ENCODE measurements around the gene RBX1. TPM values are rescaled to one million over a fixed set of nuclear protein-coding genes. Genes with fewer than 3 reads are reported as not detected.
A peak's percentile ranks its signal among the peaks of the same experiment; 100 is the strongest.

RBX1 gene
- polyA plus RNA-seq, 4 donors = 38.7 to 87.4 (median 67.9) TPM

DNA sequence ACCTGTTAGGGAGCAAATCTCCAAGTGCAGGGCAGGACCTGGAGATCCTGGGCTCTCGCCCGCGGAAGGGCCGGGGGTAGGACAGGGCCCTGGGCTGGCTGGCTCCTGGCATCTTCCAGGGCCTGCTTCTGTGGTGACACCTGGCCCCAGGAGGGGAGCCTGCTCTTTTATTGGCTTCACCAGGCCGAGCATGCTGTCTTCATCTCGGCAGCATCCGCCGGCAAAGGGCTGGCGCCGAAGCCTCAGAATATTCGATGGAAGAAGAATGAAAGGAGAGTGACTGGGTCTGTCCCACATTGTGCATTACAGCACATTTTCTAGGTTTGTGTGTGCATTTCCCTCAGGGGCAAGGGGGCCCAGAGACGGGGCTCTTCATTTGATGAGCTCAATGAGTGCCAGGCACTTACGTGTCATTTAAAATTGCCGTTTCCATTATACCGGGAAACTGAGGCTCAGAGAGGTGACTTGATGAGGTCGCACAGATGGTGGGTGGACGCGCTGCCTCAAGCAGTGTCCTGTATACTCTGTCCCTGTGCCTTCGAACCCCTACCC is 70.0 kb downstream of the RBX1 start:
- Histone ChIP-seq H3K27ac (ENCODE audit: low read depth in 1 of 3, low read length in 2 of 3) (peak overlapping the region; percentile 97 to 99 (median 99)), H3K9me3 (ENCODE audit: control insufficient read depth in 2 of 2, insufficient read depth in 1 of 2, low read depth in 1 of 2, low read length in 1 of 2) (no peaks in the 10 kb centered on the region), H3K4me1 (ENCODE audit: control insufficient read depth in 3 of 3, insufficient read depth in 2 of 3, low read depth in 1 of 3, low read length in 2 of 3) (peaks cover 0 to 7% (median 5%) of the 10 kb centered on the region in 3 donors), H3K27me3 (ENCODE audit: control insufficient read depth in 3 of 3, insufficient read depth in 3 of 3, low read length in 3 of 3) (no peaks in the 10 kb centered on the region), H3K36me3 (ENCODE audit: control insufficient read depth in 3 of 3, insufficient read depth in 2 of 3, low read depth in 1 of 3, low read length in 3 of 3) (peaks cover 0 to 6% (median 0%) of the 10 kb centered on the region in 3 donors), H3K4me3 (ENCODE audit: low read depth in 1 of 3, low read length in 3 of 3) (peak overlapping the region; percentile 28 to 77 (median 76))
- FAIRE-seq (no peak), DNase-seq (peak; percentile 23 to 50)
- 14 to 27% (median 26%) methylated on average over 19 of the region's 19 CpGs for WGBS, 3 donors

GRCh38 chr22:41021613-41022454 is 70.7 kb downstream of the RBX1 start:
- 0 to 1% (median 0%) methylated on average over 58 to 85 of the region's 85 CpGs for WGBS, 3 donors
- Histone ChIP-seq H3K4me1 (ENCODE audit: control insufficient read depth in 3 of 3, insufficient read depth in 2 of 3, low read depth in 1 of 3, low read length in 2 of 3) (peaks cover 0 to 7% (median 5%) of the 10 kb centered on the region in 3 donors), H3K27ac (ENCODE audit: low read depth in 1 of 3, low read length in 2 of 3) (peak overlapping the region; percentile 97 to 99 (median 99)), H3K36me3 (ENCODE audit: control insufficient read depth in 3 of 3, insufficient read depth in 2 of 3, low read depth in 1 of 3, low read length in 3 of 3) (peaks cover 0 to 6% (median 0%) of the 10 kb centered on the region in 3 donors), H3K4me3 (ENCODE audit: low read depth in 1 of 3, low read length in 3 of 3) (peak overlapping the region; percentile 76 to 77 (median 76)), H3K27me3 (ENCODE audit: control insufficient read depth in 3 of 3, insufficient read depth in 3 of 3, low read length in 3 of 3) (no peaks in the 10 kb centered on the region), H3K9me3 (ENCODE audit: control insufficient read depth in 2 of 2, insufficient read depth in 1 of 2, low read depth in 1 of 2, low read length in 1 of 2) (no peaks in the 10 kb centered on the region)
- DNase-seq = peak; percentile 81 to 88
- FAIRE-seq = no peak

GRCh38 chr22:41022470-41023298 is 71.5 kb downstream of the RBX1 start:
- Histone ChIP-seq H3K27me3 (ENCODE audit: control insufficient read depth in 3 of 3, insufficient read depth in 3 of 3, low read length in 3 of 3) (no peaks in the 10 kb centered on the region), H3K9me3 (ENCODE audit: control insufficient read depth in 2 of 2, insufficient read depth in 1 of 2, low read depth in 1 of 2, low read length in 1 of 2) (no peaks in the 10 kb centered on the region), H3K36me3 (ENCODE audit: control insufficient read depth in 3 of 3, insufficient read depth in 2 of 3, low read depth in 1 of 3, low read length in 3 of 3) (peaks cover 0 to 6% (median 0%) of the 10 kb centered on the region in 3 donors), H3K27ac (ENCODE audit: low read depth in 1 of 3, low read length in 2 of 3) (peak overlapping the region; percentile 97 to 99 (median 99)), H3K4me1 (ENCODE audit: control insufficient read depth in 3 of 3, insufficient read depth in 2 of 3, low read depth in 1 of 3, low read length in 2 of 3) (peaks cover 0 to 7% (median 5%) of the 10 kb centered on the region in 3 donors), H3K4me3 (ENCODE audit: low read depth in 1 of 3, low read length in 3 of 3) (peak overlapping the region; percentile 76 to 77 (median 76))
- 2 to 4% (median 4%) methylated on average over 43 to 46 of the region's 46 CpGs for WGBS, 3 donors
- DNase-seq (peak; percentile 94 to 98), FAIRE-seq (no peak)

Other genes with a start within 250 kb of the RBX1 start
- 10 to 100 TPM in 2 of 4 donors, 1 to 10 TPM in 2; 8.1 to 18.5 (median 11.0) TPM for gene SLC25A17, start 132.0 kb upstream of the RBX1 start, polyA plus RNA-seq
- gene ST13, start 94.7 kb upstream of the RBX1 start, polyA plus RNA-seq = 100 to 1,000 TPM in 3 of 4 donors, 10 to 100 TPM in 1; 69.6 to 585 (median 127) TPM
- 10 to 100 TPM in 1 of 4 donors, 1 to 10 TPM in 2, under 1 TPM in 1; 0.89 to 11.9 (median 2.6) TPM for gene XPNPEP3, start 94.2 kb upstream of the RBX1 start, polyA plus RNA-seq
- 1 to 10 TPM in 1 of 4 donors, under 1 TPM in 3; 0.25 to 1.6 (median 0.72) TPM for gene DNAJB7, start 89.3 kb upstream of the RBX1 start, polyA plus RNA-seq
- 10 to 100 TPM in 2 of 4 donors, 1 to 10 TPM in 2; 6.9 to 54.7 (median 12.3) TPM for gene EP300, start 141.2 kb downstream of the RBX1 start, polyA plus RNA-seq

All from small intestine (tissue), 7 donors.